Gastrocnemius medialis (tissue), 4 donors: Measurements from ENCODE around the gene DOCK8.

Source experiments
- CTCF ChIP-seq, 5 experiments: fragments of 450-650 bp in 3 of 5; fragments of 200-600 bp in 2 of 5; sonication (generic) in 2 of 5; IDR thresholded peaks in 4 of 5; conservative IDR thresholded peaks in 1 of 5; 1 replicate in 4 of 5; 2 replicates in 1 of 5; pipeline ENCODE4 v1.5.1; 2016 to 2019; ENCODE audit warnings: antibody characterized with exemption in 5 of 5, mild to moderate bottlenecking in 3 of 5, moderate library complexity in 3 of 5
- POLR2A ChIP-seq, 2 donors: fragments of 450-650 bp; IDR thresholded peaks; one replicate each; pipeline ENCODE4 v1.6.1; 2017; ENCODE audit warnings: antibody characterized with exemption in 2 of 2, mild to moderate bottlenecking in 2 of 2, moderate library complexity in 2 of 2

- TF ChIP-seq CTCF (IDR thresholded peaks at IDR 0.05 in 4 of 5, conservative IDR thresholded peaks at IDR 0.05 in 1 of 5) (no peak), POLR2A (IDR thresholded peaks at IDR 0.05) (no peak)
These were observed 8.5 kb downstream of the DOCK8 start for GRCh38 chr9:223152-223551.
